ENCODE results near the gene VAMP4.
"Not testable (repeated sequence)": the region's sequence is repeated elsewhere in the genome, so short reads cannot be mapped to it uniquely, and the experiment has no call there.

VAMP4 gene

GRCh38 chr1:171661076-171661650, 80.7 kb downstream of the VAMP4 start:
- TF ChIP-seq CTBP1 (IDR thresholded peaks at IDR 0.05; ENCODE audit: borderline replicate concordance) (no peak), HDGF (IDR thresholded peaks at IDR 0.05; ENCODE audit: borderline replicate concordance) (no peak), ARNT (IDR thresholded peaks at IDR 0.05) (no peak), ZNF384 (IDR thresholded peaks at IDR 0.05) (no peak), SP1 (IDR thresholded peaks at IDR 0.05) (no peak), SUZ12 (IDR thresholded peaks at IDR 0.05) (no peak), FOXM1 (IDR thresholded peaks at IDR 0.05; ENCODE audit: borderline replicate concordance) (no peak), PKNOX1 (IDR thresholded peaks at IDR 0.05) (no peak)
- POLR2A ChIA-PET: no interaction called here
- no peak for DNase-seq (ENCODE audit: extremely low spot score)
- CTCF ChIA-PET: no interaction called here

- DNase-seq (ENCODE audit: extremely low spot score); POLR2A ChIA-PET: not testable (repeated sequence)
- CTCF ChIA-PET: interaction anchor here (1.1 to 2.3 kb wide), 4 partner anchors 11 to 60 kb away, joined by 3 to 14 read pairs (median 4); no protein-coding TSS in a partner anchor
These were observed 85.7 kb downstream of the VAMP4 start for GRCh38 chr1:171656206-171656605.

GRCh38 chr1:171655746-171656116, 86.1 kb downstream of the VAMP4 start:
- DNase-seq (ENCODE audit: extremely low spot score): no peak
- TF ChIP-seq SP1 (IDR thresholded peaks at IDR 0.05) (no peak), CTBP1 (IDR thresholded peaks at IDR 0.05; ENCODE audit: borderline replicate concordance) (no peak), NFRKB (IDR thresholded peaks at IDR 0.05) (no peak), ZNF384 (IDR thresholded peaks at IDR 0.05) (no peak), TARDBP (IDR thresholded peaks at IDR 0.05) (no peak), ARNT (IDR thresholded peaks at IDR 0.05) (no peak), FOXK2 (IDR thresholded peaks at IDR 0.05) (no peak), L3MBTL2 (conservative IDR thresholded peaks at IDR 0.05) (no peak), FOXA1 (IDR thresholded peaks at IDR 0.05) (no peak), LEF1 (IDR thresholded peaks at IDR 0.05; ENCODE audit: borderline replicate concordance) (no peak), HDGF (IDR thresholded peaks at IDR 0.05; ENCODE audit: borderline replicate concordance) (no peak), SUZ12 (IDR thresholded peaks at IDR 0.05) (no peak), PKNOX1 (IDR thresholded peaks at IDR 0.05) (no peak), ELF4 (IDR thresholded peaks at IDR 0.05) (no peak), BHLHE40 (IDR thresholded peaks at IDR 0.05; ENCODE audit: borderline replicate concordance) (no peak), FOXM1 (IDR thresholded peaks at IDR 0.05; ENCODE audit: borderline replicate concordance) (no peak)
- CTCF ChIA-PET: interaction anchor here (1.1 to 2.3 kb wide), 3 partner anchors 10 to 60 kb away, joined by 3 to 14 read pairs (median 4); no protein-coding TSS in a partner anchor
- POLR2A ChIA-PET: no interaction called here

GRCh38 chr1:171654942-171655745, 86.7 kb downstream of the VAMP4 start:
- no peak for TF ChIP-seq TARDBP (IDR thresholded peaks at IDR 0.05)
- CTCF ChIA-PET: interaction anchor here (1.4 to 2.3 kb wide), 3 partner anchors 10 to 145 kb away, joined by 3 to 14 read pairs (median 4); no protein-coding TSS in a partner anchor
- peak; percentile 85 for DNase-seq (ENCODE audit: extremely low spot score)
- POLR2A ChIA-PET: interaction anchor here (1.2 kb wide), 1 partner anchor 86 kb away, joined by 3 read pairs; the partner anchor contains the start of gene VAMP4

- CTCF ChIA-PET: interaction anchor here (1.0 to 2.3 kb wide), 3 partner anchors 9 to 146 kb away, joined by 3 to 14 read pairs (median 4); no protein-coding TSS in a partner anchor
- POLR2A ChIA-PET: interaction anchor here (1.2 kb wide), 1 partner anchor 87 kb away, joined by 3 read pairs; the partner anchor contains the start of gene VAMP4
- TF ChIP-seq PKNOX1 (IDR thresholded peaks at IDR 0.05) (no peak), FOXM1 (IDR thresholded peaks at IDR 0.05; ENCODE audit: borderline replicate concordance) (no peak), ELF4 (IDR thresholded peaks at IDR 0.05) (no peak), ZNF384 (IDR thresholded peaks at IDR 0.05) (no peak), HDGF (IDR thresholded peaks at IDR 0.05; ENCODE audit: borderline replicate concordance) (no peak), L3MBTL2 (conservative IDR thresholded peaks at IDR 0.05) (no peak), FOXA1 (IDR thresholded peaks at IDR 0.05) (no peak)
- no peak for DNase-seq (ENCODE audit: extremely low spot score)
These were observed 87.5 kb downstream of the VAMP4 start for GRCh38 chr1:171654201-171654941.

- POLR2A ChIA-PET: no interaction called here
- DNase-seq (ENCODE audit: extremely low spot score): no peak
- CTCF ChIA-PET: interaction anchor here (1.0 to 2.3 kb wide), 3 partner anchors 9 to 146 kb away, joined by 3 to 14 read pairs (median 4); no protein-coding TSS in a partner anchor
- TF ChIP-seq CTBP1 (IDR thresholded peaks at IDR 0.05; ENCODE audit: borderline replicate concordance) (no peak), SUZ12 (IDR thresholded peaks at IDR 0.05) (no peak), FOXM1 (IDR thresholded peaks at IDR 0.05; ENCODE audit: borderline replicate concordance) (no peak), ELF4 (IDR thresholded peaks at IDR 0.05) (no peak), L3MBTL2 (conservative IDR thresholded peaks at IDR 0.05) (no peak), HDGF (IDR thresholded peaks at IDR 0.05; ENCODE audit: borderline replicate concordance) (no peak), SP1 (IDR thresholded peaks at IDR 0.05) (no peak), ZNF384 (IDR thresholded peaks at IDR 0.05) (no peak), ARNT (IDR thresholded peaks at IDR 0.05) (no peak), NFRKB (IDR thresholded peaks at IDR 0.05) (no peak), LEF1 (IDR thresholded peaks at IDR 0.05; ENCODE audit: borderline replicate concordance) (no peak), FOXA1 (IDR thresholded peaks at IDR 0.05) (no peak), TARDBP (IDR thresholded peaks at IDR 0.05) (no peak), BHLHE40 (IDR thresholded peaks at IDR 0.05; ENCODE audit: borderline replicate concordance) (no peak)
These were observed 88.1 kb downstream of the VAMP4 start for GRCh38 chr1:171653796-171654195.
